Ureter (tissue), 1 donor: ENCODE results near the gene STK38L. TPM values are rescaled to one million over a fixed set of nuclear protein-coding genes. Genes with fewer than 3 reads are reported as not detected.

ENCODE experiments used
- DNase-seq: peaks from one replicate; pipeline ENCODE4 v3.0.0-alpha.2; 2020; ENCODE audit warnings: low spot score
- total RNA-seq: library from RNA; stranded (reverse); gene quantifications from one replicate; pipeline ENCODE4 v1.2.4, GENCODE V29; 2023
- donor health status: DM: yes; HTN: yes; CAD: no.

STK38L gene
- total RNA-seq, result 30.4 TPM

DNA sequence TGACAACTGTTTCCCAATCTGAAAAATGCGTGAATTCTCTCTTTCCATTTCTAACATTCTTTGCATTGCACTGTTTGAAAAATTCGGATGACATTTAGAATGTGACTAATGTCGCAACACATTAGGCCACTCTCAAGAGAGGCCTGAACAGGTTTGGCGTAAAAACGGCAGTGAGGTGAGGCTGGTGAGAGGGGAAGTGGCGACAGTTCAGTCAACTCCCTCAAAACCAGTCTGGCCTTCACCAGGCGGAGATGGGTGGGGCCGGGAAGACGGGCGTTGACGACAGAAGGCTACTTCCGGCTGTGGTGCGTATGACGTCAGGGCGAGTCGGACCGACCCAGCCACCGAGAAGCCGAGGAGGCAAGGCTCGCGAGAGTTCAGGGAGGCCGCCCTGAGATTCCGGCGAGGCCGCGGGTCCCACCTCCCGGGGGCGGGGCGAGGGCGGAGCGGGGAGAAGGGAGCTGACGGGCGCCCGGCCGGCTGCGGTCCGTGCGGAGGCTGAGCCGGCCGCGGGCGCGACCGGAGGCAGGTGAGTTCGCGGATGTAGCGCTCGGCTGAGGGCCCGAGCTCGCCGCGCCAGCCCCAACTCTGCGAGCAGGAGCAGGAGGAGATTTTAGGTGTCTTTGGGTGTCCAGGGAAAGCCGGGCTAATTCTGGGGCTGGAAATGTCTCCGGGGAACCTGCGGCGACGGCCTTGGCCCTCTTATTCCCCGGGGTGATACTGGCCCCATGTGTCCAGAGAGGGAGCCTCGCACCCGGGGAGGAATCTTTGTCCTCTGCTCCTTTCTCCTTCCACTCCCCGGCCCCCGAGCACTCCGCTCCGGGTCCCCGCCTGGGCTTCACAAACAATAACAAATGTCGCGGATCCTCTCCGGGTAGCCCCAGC, at the start of gene STK38L:
TSS of gene STK38L (plus strand) at position 483 of the 885 bp plus-strand sequence. CDS start 53,435 bp downstream, outside the sequence.
- peak; percentile 98 for DNase-seq

DNA sequence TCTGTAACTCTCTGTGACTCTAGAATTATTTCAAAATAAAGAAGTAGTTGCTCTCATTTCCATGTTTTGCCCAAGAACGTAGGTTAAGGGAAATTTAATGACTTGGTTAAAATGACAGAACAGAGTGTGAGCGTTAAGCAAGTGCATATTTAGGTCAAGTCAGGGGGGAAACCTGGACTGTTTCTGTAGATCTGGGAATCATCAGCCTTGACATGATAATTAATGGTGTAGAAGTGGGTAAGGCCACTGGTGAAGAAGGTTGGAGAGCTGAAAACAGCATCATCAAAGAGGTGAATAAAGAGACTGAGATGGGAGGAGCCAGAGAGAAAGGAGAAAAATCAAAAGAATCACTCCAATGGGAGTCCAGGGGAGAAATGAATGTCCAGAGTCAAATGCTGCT, 49.4 kb upstream of the STK38L start:
- no peak for DNase-seq

DNA sequence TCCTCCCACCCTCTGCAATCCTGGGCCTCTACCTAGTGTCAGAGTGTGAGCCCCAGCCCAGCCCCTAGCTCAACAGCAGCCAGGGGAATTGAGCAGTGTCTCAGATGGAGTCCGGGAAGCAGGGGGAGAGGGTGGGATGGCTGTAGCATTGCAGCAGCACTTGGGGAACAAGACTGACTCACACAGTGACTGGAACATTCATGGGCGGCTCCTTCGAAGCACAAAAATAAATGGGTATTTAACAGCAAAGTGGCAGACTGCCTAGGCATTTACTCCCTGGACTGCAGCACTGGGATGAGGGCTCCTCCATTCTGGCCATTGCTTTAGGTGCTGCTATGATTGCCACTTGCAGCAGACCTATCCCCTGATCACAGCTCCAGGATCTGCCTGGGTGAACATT, 46.0 kb upstream of the STK38L start:
- DNase-seq, result no peak

DNA sequence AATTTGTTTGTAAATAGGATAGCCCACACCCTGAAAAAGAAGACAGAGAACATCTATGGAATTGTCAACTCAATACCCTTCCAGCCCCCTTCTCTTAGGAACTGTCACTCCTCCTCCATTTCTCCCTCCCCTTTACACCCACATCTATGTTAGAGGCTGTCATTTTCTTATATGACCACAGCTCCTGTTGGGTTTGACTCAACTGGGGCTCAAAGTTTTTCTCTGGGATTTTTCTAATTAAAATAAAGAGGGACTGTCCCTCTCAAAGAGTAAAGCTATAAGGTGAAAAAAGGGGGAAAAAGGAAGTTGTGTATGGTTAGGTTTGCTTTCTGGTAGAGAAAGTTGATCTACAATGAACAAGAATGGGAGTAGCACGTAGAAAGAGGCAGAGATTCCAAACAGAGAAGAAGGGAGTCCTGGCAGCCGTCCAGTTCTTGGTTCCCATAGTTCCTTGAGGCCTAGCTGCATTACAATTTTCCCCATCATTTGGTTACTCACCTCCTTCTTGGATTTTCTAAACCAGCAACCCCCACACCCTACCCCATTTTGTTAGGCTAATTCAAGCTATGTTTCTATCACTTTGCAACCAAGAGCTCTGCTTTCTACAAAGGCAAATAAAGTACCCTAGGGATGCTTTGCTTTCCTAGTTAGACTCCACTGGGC, 44.3 kb upstream of the STK38L start:
- no peak for DNase-seq

DNA sequence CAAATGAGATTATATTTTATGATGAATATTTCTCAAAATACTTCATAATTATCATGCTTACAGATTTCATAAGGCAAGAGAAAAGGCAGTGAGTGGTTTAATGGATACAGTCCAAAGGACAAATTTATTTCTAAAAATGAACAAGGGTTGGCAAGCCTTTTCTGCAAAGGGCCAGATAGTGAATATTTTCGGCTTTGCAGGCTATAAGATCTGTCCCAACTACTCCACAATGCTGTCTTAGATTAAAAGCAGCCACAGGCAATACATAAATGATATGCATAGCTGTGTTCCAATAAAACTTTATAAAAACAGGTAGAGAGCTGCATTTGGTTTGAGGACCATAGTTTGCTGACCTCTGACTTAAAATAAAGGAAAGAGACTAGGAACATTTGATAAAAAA, 42.9 kb upstream of the STK38L start:
- no peak for DNase-seq

DNA sequence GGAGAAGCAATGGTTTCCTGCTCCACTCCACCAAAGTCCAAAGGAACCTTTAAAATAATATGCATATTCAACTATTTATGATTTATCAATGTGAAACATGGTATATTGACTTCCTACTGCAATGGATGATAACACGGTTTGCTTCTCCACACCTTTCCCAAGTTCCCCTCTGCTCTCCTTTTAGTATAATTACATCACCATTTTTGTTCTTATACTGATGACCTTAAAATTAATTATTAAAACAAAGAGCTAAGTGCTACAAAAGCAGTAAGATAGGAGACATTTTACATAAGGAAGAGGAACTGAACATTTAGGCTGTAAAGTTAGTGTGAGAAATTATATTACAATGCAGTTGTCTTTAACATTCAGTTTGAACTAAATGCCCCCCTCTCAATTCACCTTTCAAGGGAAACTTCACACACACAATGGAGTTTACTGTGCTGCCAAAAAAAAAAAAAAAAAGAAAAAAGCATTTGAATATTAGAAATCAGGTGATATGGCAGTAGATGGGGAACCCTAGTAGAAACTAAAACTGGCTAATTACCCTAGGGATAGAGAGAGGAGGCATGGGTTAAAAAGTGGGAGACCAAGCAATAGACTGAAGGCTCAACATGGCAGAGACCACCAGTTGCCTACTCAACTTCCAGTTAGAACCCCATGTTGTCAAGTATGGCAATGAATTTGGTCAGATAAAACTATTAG, 37.1 kb upstream of the STK38L start:
- DNase-seq, result no peak

DNA sequence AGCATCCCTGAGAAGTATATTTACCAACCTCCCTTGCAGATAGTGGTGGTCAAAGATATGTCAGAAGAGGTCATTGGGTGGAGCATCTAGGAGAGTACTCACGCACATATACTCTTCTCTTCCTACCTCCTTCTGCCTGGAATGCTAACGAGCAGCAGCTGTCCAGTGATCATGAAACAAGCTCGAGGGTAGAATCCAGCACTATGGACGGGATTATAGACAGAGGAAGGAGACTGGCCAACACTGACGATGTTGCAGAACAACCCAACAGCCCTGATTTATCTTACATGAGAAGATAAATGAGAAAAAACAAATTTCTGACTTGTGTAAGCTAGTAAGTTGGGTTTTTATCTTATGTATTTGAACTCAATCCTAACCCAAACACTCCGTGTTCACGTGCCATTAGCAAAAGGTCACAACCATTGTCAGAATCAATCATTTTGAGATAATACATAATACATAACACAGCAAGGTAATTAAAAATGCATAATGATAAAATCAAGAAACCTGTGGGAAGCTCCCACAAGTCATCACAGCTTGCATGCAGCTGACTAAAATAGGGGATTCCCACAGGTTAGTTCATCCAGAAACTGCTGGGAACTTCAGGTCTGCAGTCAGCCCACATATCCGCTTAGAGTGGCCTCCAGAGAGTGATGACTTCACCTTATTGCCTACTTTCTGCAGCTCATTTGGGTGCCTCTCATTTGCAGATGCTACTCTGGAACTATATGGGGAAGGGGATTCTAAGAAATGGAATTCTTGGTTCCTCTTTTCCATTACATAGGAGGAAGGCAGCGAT, 36.3 kb upstream of the STK38L start:
- DNase-seq, result no peak

DNA sequence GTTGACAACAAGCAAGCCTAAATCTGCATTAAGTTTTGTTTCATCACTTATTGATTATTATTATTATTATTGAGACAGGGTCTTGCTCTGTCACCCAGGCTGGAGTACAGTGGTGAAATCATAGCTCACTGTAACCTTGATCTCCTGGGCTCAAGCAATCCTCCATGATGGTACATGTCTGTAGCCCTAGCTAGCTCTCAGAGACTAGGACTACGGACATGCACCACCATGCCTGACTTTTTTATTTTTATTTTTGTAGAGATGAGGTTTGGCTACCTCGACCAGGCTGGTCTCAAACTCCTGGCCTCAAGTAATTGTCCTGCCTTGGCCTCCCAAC, 35.7 kb upstream of the STK38L start:
- DNase-seq, result no peak

DNA sequence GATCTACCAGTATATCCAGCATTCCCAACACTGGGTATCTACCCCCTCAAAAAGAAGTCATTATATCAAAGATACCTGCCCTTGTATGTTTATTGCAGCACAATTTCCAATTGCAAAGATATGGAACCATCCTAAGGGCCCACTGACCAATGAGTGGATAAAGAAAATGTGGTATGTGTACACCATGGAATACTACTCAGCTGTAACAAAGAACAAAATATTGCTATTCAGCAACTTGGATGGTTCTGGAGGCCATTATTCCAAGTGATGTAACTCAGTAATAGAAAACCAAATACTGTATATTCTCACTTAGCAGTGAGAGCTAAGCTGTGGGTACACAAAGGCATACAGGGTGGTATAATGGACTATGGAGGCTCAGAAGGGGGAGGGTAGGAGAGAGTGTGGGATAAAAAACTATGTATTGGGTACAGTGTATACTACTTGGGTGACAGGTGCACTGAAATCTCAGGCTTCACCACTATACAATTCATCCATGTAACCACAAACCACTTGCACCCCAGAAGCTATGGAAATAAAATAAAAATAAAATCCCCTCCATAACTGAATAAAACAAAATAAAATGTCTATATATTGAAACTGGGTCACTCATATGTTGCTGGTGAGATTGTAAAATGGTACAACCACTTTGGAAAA, 34.7 kb upstream of the STK38L start:
- DNase-seq, result no peak

DNA sequence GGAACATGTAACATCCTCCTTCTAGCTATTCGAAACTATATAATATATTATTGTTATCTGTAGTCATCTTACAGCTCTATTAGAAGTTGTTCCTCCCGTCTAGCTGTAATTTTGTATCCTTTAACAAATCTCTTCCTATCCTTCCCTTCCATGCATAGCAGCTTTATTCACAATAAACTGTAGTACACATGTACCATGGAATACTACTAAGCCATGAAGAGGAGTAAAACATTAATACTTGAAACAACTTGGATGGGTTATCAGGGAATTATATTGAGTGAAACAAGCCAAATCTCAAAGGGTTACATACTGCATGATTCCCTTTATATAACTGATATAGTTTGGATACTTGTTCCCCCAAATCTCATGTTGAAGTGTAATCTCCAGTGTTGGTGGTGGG, 33.9 kb upstream of the STK38L start:
- DNase-seq, result no peak

DNA sequence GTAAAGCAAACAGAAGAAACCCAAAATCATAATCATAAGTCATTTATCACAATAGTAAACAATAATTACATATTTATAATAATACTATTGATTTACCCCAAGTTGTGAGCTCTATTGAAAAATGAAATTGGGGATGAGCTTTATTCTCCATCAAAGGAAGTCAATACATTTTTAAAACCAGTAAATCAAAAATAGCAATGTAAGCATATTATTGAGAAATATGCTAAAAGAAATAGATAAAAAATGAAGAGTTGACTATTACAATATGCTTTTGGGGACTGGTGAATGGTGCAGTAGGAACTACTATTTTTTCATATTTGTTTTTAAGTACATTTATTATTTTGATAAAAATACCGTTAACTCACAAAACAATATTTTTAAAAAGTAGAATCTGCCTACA, 31.2 kb upstream of the STK38L start:
- DNase-seq, result no peak

DNA sequence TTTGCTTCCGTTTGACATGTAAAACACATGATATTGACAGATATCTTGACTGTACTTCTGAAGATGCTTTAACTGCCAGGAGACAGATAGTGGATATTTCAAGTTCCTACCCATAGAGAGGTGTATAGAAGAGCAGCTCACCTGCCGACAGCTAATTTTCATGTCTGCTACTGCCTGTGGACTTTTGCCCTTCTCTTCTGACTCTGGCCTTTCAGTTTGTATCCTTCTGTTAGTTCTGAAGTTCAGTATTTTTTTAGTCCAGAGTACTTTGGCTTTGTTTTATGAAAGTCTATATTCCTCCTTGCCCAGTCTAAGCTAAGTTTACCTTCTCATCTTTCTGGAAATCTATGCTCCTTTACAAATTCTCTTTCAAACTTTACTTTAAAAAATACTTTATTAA, 30.8 kb upstream of the STK38L start:
- no peak for DNase-seq

DNA sequence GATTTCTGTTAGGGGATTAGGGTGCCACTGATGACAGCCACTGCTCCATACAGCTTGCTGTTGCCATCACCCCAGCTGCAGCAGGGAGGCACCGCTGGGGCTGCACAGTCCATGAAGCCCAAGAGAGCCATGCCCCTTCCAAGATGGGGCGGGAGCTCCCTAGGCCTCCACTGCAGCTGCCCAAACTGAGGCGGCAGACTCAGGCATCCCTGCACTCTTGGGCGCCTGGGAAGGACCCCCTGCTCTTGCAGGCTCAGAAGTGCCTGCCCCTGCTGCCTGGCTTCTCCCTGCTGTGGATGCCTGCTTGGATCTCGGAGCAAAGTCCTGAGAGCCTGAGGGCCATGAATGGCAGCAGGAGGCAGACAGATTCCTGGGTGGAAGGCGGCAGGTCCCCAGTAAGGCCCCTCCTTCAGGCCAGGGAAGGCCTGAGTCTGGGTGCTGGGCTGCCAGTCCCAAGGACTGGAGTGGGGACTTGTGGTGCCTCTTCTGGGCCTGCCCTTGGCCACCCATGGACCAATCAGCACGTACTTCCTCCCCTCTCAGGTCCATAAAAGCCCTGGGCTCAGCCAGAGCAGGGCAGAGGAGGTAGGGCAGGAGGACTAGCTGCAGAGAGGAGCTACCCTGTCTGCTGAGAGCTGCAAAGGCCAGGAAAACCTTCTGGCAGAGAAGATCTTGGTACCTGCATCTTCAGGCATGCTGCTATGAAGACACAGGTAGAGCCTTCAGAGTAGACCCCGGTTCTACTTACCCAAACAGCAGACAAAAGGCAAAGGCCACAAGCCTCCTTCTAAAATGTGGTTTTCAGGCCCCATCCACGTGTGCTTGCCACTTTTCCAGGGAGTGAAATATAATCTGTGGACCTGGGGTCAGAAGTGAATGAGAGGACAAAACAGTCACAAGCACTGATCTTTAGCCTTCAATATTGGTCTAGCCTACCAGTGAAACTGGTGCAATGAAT, 30.0 kb upstream of the STK38L start:
- no peak for DNase-seq

DNA sequence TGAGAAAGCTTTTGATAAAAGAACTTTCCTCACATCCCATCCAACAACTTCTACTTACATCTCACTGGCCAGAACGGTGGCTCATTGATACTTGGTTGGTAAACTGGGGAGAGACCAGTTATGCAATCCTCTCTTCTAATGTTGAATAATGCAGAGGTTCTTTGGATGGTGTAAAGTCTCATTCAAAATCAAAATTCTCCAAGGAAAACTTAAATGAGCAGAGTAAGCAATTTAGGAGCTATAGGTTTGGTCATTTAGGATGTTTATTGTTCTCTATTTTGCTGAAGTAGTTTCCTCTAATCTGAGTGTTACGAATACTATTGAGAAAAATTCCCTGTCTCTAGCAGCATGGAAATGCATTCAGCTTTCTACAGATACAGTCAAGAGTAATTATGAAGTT, 26.5 kb upstream of the STK38L start:
- no peak for DNase-seq

DNA sequence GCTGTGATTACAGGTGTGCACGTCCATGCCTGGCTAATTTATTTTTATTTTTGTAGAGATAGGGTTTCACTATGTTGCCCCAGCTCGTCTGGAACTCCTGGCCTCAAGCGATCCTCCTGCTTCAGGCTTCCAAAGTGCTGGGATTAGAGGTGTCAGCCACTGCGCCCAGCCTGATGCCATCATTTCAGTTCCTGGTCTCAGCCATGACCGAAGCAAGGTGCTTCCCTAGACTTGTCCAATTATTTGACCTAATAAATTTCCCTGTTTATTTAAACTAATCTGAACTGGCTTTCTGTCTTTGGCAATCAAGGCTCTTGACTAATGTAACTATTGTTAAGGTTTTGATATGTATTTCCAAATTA, 24.4 kb upstream of the STK38L start:
- DNase-seq, result no peak

DNA sequence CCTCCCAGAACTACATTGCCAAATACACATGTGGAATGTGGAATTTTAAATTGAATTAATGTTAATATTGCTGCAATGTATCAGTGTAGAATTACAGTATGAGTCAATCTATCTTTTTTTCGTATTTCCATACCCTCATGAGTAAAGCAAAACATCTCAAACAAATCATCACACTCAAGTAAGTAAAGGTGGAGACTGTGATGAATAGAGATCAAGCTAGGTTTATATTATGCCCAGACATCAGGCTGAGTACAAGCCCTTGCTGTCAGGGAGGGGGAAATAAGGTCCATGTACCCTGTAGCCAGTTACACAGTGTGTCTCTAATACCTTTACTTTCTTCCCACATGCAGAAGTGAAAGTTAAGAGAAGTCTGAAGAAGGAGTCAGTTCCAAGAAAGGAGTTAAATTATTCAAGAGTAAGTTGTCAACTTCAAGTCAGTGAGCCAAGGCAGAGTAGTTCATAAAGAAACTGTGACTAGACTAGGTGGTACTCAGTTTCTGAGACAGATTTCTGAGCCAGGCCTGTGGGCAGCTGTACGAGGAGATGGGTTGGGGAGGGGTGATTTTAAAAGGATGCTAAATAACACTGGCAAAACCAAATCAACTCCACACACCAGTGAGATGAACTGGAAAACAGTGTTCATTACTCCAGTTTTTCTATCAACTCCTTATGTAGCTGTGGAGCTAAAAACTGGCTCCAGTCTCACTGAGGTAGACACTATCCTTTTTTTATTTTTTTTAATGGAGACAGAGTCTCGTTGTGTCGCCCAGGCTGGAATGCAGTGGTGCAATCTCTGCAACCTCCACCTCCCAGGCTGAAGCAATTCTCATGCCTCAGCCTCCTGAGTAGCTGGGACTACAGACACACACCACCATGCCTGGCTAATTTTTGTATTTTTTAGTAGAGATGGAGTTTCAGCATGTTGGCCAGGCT, 23.8 kb upstream of the STK38L start:
- DNase-seq, result no peak

DNA sequence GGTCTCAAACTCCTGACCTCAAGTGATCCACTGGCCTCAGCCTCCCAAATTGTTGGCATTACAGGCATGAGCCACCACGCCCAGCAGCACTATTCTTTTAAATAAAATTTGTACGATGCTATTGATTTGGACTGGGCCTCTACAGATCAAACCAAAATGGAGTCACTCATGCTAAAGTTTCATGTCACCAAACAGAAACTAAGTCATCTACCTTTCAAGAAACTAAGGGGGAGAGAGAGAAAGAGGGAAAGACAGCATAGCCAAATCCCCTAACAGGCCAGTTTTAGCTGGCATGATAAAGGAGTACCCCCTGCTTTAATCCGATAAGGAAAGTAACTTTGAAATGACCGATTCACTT, 23.1 kb upstream of the STK38L start:
- DNase-seq, result no peak

DNA sequence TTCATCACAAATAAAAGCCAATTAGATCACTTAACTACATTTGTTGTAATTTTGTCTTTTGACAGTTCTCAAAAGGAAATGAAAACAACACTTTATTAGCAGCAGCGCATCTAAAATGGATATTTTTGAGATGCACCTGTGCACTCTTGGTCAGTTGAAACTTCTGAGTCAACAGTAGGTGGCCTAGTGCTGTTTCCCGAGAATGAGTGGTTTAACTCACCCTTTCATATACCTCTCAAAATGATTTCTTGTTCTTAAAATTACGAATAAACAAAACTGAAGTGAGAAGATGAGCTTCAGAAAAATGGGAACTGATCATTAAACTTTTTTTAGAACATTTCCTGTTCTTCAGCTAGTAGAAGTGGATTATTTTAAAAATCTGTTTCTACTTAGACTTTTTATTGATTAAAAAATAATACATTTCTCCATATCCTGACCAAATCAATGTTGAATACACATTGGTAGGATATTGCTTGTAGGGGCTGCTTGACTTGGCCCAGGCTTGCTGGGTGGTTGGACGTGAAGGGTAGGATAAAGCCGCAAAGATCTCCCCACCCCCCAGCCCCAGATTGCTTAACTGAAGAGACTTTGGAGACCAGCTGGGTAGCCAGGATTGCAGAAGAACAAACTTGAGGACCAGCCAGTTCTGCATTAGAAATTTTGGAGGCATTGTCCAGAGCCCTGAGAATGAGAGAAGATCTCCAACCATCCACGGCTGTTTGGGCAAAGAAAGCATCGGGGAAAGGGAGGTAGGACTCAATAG, 22.3 kb upstream of the STK38L start:
- no peak for DNase-seq
